ENCODE measurements around the gene ZNF263.

The ZNF263 gene

DNA sequence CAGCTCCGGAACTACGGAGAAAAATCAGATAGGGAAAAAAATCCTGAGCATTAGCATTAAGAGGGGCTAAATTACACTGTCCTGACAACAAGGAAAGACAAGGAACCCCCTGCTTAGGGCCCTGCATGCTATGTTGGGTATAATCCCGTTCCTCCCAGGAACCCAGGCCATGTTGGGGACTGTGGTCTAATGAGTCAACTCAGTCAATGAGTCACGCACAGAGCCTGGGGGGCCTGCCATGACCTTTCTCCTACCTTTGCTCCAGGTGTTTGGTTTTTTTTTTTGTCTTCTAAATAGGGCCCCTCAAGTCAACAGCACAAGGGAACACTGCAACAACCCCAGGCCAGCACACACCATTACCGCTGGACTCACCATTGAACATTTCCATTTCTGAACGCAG, 39.4 kb upstream of the ZNF263 start:
- no peak overlapping the region for H3K4me3 ChIP-seq (ENCODE audit: low read length)
- TF ChIP-seq, protein P1, sequence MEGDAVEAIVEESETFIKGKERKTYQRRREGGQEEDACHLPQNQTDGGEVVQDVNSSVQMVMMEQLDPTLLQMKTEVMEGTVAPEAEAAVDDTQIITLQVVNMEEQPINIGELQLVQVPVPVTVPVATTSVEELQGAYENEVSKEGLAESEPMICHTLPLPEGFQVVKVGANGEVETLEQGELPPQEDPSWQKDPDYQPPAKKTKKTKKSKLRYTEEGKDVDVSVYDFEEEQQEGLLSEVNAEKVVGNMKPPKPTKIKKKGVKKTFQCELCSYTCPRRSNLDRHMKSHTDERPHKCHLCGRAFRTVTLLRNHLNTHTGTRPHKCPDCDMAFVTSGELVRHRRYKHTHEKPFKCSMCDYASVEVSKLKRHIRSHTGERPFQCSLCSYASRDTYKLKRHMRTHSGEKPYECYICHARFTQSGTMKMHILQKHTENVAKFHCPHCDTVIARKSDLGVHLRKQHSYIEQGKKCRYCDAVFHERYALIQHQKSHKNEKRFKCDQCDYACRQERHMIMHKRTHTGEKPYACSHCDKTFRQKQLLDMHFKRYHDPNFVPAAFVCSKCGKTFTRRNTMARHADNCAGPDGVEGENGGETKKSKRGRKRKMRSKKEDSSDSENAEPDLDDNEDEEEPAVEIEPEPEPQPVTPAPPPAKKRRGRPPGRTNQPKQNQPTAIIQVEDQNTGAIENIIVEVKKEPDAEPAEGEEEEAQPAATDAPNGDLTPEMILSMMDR (conservative IDR thresholded peaks at IDR 0.05; ENCODE audit: low read depth, low read length), result no peak
- no peak for DNase-seq (ENCODE audit: low read depth)

DNA sequence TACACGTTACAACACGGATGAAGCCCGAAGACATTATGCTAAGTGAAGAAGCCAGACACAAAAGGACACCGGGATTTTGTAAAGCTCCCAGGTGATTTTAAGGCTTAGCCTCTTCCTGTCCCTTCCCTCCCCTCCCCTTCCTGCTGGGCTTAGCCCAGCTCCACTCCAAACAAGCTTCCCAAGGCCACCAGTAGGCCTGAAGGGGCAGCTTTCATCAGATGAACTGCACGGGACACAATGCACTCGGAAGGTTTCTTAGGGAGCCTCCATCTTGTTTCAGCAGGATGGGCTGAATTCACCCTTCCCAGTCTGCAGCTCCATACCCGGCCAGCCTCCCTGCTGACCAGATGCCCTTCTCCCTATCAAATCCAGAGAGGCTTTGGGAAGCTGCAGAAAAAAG, 37.3 kb upstream of the ZNF263 start:
- no peak overlapping the region for H3K4me3 ChIP-seq (ENCODE audit: low read length)
- TF ChIP-seq, protein P1 (conservative IDR thresholded peaks at IDR 0.05; ENCODE audit: low read depth, low read length), result no peak
- DNase-seq (ENCODE audit: low read depth), result no peak

DNA sequence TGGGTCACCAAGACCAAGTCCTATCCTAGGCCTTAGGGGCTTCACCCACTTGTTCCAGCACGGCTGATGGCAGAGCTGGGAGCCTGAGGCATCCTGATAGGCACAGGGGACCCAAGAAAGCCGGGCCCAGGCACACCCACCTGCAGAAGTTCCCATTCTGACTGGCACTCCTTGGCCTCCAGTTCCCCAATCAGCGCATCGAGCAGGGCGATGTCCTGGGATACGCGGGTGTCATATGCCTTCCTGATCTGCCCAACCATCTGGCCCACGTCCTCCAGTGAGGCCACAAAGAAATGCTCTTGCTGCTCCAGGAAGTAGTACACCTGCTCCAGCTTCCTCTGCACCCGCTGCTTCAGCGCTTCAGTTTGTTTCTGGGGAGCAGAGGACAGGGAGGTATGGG, 36.4 kb upstream of the ZNF263 start:
- TF ChIP-seq, protein P1 (conservative IDR thresholded peaks at IDR 0.05; ENCODE audit: low read depth, low read length), result no peak
- no peak for DNase-seq (ENCODE audit: low read depth)
- no peak overlapping the region for H3K4me3 ChIP-seq (ENCODE audit: low read length)

DNA sequence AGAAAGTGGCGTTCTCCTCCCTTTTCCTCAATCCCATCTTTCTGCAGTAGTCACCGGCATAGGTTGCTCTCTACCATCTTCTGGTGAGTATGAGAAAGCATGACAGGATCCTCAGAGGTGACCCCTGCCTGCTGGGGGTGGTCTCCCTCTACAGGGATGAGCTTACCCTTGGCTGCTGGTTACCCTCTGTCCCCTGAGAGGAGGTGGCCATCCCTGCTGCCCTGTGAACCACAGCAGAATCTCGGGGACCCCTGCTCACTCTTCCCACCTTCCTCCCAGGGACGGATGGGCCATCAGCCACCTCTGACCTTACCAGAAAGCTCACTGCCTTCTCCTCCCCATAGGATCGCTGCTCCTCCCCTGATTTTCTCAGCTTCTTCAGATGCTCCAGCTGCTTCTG, 34.7 kb upstream of the ZNF263 start:
- TF ChIP-seq, protein P1 (conservative IDR thresholded peaks at IDR 0.05; ENCODE audit: low read depth, low read length), result no peak
- no peak for DNase-seq (ENCODE audit: low read depth)

DNA sequence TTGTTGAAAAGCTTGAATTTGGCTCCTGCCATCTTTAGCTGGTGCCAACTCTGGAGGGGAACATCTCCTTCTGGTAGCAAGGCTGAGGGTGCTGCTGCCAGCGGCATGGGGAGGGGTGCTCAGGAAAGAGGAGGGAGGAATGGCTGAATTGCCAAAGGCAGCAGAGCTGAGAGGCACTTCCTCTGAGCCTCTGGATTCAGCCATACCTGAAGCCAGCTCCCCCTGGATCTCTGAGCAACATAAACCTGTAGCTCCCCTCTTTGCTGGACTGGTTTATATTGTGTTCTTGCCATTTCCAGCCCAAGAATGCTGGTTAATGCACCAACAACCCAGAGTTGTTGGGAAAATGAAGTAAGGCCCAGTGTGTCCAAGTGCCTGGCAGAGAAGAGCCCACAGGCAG, 34.3 kb upstream of the ZNF263 start:
- DNase-seq (ENCODE audit: low read depth), result no peak
- TF ChIP-seq, protein P1 (conservative IDR thresholded peaks at IDR 0.05; ENCODE audit: low read depth, low read length), result no peak
- H3K4me3 ChIP-seq (ENCODE audit: low read length), result no peak overlapping the region

More for the DNA sequence above, 34.7 kb upstream of the ZNF263 start:
- no peak overlapping the region for H3K4me3 ChIP-seq (ENCODE audit: low read length)

DNA sequence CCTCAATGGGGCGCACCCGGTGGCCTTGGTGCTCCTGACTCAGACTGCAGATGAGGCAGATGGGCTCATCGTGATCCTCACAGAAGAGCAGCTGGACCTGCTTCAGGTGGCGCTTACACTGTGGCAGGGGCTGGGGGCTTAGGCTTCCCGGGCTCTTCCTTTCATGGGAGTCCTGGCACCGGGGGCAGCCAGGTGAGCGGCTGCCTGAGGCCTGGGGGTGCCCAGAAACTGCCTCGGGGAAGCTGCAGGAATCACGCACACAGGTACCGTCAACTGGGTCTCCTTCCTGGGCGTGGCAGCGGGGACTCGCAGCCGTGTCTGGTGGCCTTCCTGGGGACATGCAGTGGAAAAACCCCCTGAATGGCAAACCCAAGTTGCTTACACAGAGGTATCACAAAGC, 33.8 kb upstream of the ZNF263 start:
- H3K4me3 ChIP-seq (ENCODE audit: low read length), result no peak overlapping the region
- TF ChIP-seq, protein P1 (conservative IDR thresholded peaks at IDR 0.05; ENCODE audit: low read depth, low read length), result no peak
- DNase-seq (ENCODE audit: low read depth), result no peak

DNA sequence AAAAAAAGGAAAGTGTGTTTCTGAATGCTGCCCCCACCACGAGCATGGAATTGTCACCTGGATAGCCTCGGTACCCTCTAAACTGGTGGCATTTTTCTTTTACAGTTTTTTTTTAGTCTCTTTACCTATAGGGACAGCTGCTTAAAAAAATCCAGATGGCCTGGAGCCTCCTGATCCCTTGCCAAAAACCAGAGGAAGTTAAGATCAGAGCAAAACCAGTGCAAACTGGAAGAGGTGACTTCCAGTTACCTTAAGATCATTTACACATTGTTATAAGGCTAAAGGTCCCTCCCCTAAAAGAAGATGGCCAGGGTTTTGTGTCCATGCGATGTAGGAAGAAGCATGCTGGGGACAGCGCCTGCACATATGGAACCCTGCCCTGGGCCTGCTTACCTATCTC, 30.3 kb upstream of the ZNF263 start:
- DNase-seq (ENCODE audit: low read depth), result no peak
- TF ChIP-seq, protein P1 (conservative IDR thresholded peaks at IDR 0.05; ENCODE audit: low read depth, low read length), result no peak
- H3K4me3 ChIP-seq (ENCODE audit: low read length), result no peak overlapping the region
